ENCODE measurements around the gene SLC44A2.

SLC44A2 gene

DNA sequence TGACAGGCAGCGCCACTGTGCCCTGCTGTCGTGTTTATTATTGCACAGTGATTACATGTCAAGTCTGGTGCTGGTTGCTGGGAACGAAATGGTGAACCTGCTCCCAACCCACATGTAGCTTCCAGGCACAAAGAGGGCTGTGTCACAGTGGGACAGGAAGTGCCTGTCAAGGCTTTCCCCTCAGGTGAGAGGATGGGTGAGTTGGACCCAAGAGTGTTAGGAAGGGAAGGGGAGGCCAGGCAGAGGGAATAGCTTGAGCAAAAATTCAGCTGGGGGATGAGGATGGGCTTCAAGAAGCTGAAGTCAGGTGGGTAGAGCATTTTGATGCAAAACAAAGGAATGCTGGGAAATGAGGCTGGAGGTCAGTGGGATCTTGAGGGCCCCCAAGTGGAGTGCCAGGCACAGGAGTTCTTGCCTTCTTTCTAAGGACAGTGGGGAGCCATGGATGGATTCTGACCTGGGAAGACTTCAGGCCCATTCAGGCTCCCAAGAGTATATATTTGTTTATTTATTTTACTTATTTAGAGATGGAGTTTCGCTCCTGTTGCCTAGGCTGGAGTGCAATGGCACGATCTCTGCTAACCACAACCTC, 67.4 kb downstream of the SLC44A2 start:
- H3K9ac ChIP-seq (ENCODE audit: low read length): no peak overlapping the region
- no peak overlapping the region for H2AK5ac ChIP-seq (ENCODE audit: low read length, severe bottlenecking)
- whole genome bisulfite sequencing: 91% methylated on average over 5 of the region's 5 CpGs

More for the DNA sequence above, 67.4 kb downstream of the SLC44A2 start:
- no peak overlapping the region for H3K4ac ChIP-seq (ENCODE audit: low read depth in 1 of 2, low read length in 2 of 2)
- H2BK5ac ChIP-seq (ENCODE audit: low read depth, low read length, poor library complexity, severe bottlenecking): no peak overlapping the region
- peaks cover 36% of the 10 kb centered on the region for H3K79me1 ChIP-seq (replicated peaks; ENCODE audit: low read length, poor library complexity, severe bottlenecking)
- H2BK12ac ChIP-seq (ENCODE audit: low read length in 2 of 2): no peak overlapping the region
- peaks cover 0 to 4% of the 10 kb centered on the region in 2 experiments for H3K27me3 ChIP-seq (ENCODE audit: control insufficient read depth in 1 of 2, insufficient read depth in 1 of 2, low read length in 2 of 2)
- no peak overlapping the region for H2BK15ac ChIP-seq (ENCODE audit: low read depth, poor library complexity, severe bottlenecking)
- no peak overlapping the region for H2AFZ ChIP-seq (ENCODE audit: low read depth, low read length)
- H3K4me3 ChIP-seq (ENCODE audit: insufficient read depth in 1 of 2, low read depth in 1 of 2, low read length in 2 of 2): no peak overlapping the region
- no peaks in the 10 kb centered on the region for H3K9me3 ChIP-seq (ENCODE audit: control insufficient read depth, low read length)
- no peak overlapping the region for H4K91ac ChIP-seq (ENCODE audit: low read length)
- no peak overlapping the region for H3K14ac ChIP-seq (ENCODE audit: low read length in 2 of 2)
- no peak overlapping the region for H2BK120ac ChIP-seq (ENCODE audit: low read depth, low read length)
- no peak overlapping the region for H3K27ac ChIP-seq (ENCODE audit: low read length, poor library complexity, severe bottlenecking)
- H3K4me1 ChIP-seq (ENCODE audit: control insufficient read depth, insufficient read depth, low read depth, low read length): peaks cover 22% of the 10 kb centered on the region
- no peak overlapping the region for H3K4me2 ChIP-seq (ENCODE audit: low read length, poor library complexity, severe bottlenecking)
- peaks cover 52 to 57% of the 10 kb centered on the region in 2 experiments for H3K36me3 ChIP-seq (ENCODE audit: control insufficient read depth in 1 of 2, insufficient read depth in 2 of 2, low read depth in 1 of 2, low read length in 2 of 2)
- no peak overlapping the region for H4K8ac ChIP-seq (ENCODE audit: low read length)
- H3K23ac ChIP-seq (ENCODE audit: low read length in 2 of 2): no peak overlapping the region
- no peak for DNase-seq
- no peak overlapping the region for H3K18ac ChIP-seq (ENCODE audit: low read depth in 1 of 2, low read length in 2 of 2)

Measured in mesenchymal stem cell (in vitro differentiated cells and primary cell).